GM15510 (cell line): ENCODE data around the gene MYH9.

ENCODE experiments used
- POLR2A ChIP-seq: IDR thresholded peaks from 3 replicates; pipeline ENCODE4 v1.6.1; 2011; ENCODE audit warnings: borderline replicate concordance; ENCODE audit not compliant: insufficient read length; ENCODE audit errors: extremely low read depth

MYH9 gene

GRCh38 chr22:36236388-36237319 lies 151.1 kb downstream of the MYH9 start:
- TF ChIP-seq POLR2A: no peak

GRCh38 chr22:36235585-36235984 lies 152.2 kb downstream of the MYH9 start:
- TF ChIP-seq POLR2A: no peak

GRCh38 chr22:36234919-36235318 lies 152.8 kb downstream of the MYH9 start:
- no peak for TF ChIP-seq POLR2A

- no peak for TF ChIP-seq POLR2A
Measured at GRCh38 chr22:36234213-36234612, 153.6 kb downstream of the MYH9 start.

- no peak for TF ChIP-seq POLR2A
Measured at GRCh38 chr22:36233796-36234195, 154.0 kb downstream of the MYH9 start.

GRCh38 chr22:36232715-36233401 lies 154.9 kb downstream of the MYH9 start:
- no peak for TF ChIP-seq POLR2A
